LNCaP clone FGC (cell line): ENCODE measurements around the gene TMOD1.

Experiments
- DNase-seq: peaks from one replicate; pipeline ENCODE4 v3.0.0-alpha.2; 2011; ENCODE audit warnings: low read depth
- H3K4me3 ChIP-seq: 2 replicates; pipeline ENCODE4 v1.5.1; 2011; ENCODE audit warnings: mild to moderate bottlenecking, low read depth, low read length, control low read depth
- TF ChIP-seq, protein P1 (sequence below): IDR thresholded peaks from 2 replicates; pipeline ENCODE4 v1.5.1; 2012; ENCODE audit warnings: mild to moderate bottlenecking; ENCODE audit not compliant: control insufficient read depth, insufficient read depth; ENCODE audit errors: extremely low read depth

Gene TMOD1

DNA sequence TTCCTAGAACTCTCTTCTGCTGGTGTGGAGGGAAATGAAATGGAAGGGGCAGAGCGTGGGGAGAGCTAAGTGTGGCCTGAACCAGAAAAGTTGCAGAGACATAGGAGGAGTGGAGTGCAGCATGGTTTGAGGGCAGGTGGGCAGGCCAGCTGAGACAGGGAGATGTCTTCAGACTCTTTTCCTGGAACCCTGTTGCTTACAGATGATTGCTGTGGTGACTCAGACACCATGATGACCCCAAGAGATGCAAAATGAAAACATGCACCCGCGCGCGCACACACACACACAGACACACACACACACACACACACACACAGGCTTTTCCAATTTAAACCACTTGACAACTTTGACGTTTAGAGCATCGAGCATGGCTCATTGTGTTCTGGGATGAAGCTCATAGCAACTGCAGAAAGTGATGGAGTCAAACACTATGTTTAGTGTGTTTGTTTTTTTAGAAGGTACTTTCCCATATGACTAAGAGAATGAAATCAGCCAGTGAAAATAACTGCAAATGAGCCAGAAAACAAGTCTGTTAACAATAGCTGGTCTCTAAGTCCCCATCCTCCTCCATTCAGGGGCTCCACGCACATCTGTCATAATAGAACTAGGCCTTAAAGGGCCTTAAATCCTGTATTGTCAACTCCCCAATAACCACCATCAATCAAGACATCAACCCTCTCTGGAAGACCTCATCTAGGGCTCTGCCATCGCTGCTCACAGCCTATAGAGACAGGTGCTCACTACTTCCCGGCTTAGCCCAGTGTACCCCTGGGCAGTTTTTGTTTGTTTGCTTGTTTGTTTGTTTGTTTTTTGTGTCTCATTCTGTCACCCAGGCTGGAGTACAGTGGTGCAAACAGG, 9.6 kb downstream of the TMOD1 start:
- TF ChIP-seq, protein P1, sequence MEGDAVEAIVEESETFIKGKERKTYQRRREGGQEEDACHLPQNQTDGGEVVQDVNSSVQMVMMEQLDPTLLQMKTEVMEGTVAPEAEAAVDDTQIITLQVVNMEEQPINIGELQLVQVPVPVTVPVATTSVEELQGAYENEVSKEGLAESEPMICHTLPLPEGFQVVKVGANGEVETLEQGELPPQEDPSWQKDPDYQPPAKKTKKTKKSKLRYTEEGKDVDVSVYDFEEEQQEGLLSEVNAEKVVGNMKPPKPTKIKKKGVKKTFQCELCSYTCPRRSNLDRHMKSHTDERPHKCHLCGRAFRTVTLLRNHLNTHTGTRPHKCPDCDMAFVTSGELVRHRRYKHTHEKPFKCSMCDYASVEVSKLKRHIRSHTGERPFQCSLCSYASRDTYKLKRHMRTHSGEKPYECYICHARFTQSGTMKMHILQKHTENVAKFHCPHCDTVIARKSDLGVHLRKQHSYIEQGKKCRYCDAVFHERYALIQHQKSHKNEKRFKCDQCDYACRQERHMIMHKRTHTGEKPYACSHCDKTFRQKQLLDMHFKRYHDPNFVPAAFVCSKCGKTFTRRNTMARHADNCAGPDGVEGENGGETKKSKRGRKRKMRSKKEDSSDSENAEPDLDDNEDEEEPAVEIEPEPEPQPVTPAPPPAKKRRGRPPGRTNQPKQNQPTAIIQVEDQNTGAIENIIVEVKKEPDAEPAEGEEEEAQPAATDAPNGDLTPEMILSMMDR = no peak
- no peak for DNase-seq
- H3K4me3 ChIP-seq = no peak overlapping the region

DNA sequence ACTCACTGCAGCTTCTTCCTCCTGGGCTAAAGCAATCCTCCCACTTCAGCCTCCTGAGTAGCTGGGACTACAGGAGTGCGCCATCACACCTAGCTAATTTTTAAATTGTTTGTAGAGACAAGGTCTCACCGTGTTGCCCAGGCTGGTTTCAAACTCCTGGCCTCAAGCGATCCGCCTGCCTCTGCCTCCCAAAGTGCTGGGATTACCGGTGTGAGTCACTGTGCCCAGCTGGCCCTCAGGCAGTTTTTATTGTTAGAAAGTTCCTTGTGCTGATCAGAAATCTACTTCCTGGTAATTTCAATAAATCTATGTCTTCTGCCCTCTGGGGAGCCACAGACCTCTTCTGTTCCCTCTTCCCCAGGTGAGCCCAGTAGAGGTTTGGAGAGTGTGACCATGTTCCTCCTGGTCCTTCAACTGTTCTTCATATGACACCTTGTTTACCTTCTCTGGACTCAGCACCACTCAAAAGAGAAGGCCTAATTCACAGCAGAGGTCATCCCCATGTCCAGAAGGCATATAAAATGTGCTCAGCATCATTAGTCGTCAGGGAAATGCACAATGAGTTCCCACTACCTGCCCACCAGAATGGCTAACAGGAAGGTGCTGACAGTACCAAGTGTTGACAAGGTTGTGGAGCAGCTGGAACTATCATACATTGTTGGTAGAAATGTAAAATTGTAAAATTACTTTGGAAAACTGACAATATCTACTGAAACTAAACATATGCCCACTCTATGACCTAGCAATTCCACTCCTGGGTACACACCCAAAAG, 10.4 kb downstream of the TMOD1 start:
- no peak for DNase-seq
- TF ChIP-seq, protein P1 = no peak
- no peak overlapping the region for H3K4me3 ChIP-seq

DNA sequence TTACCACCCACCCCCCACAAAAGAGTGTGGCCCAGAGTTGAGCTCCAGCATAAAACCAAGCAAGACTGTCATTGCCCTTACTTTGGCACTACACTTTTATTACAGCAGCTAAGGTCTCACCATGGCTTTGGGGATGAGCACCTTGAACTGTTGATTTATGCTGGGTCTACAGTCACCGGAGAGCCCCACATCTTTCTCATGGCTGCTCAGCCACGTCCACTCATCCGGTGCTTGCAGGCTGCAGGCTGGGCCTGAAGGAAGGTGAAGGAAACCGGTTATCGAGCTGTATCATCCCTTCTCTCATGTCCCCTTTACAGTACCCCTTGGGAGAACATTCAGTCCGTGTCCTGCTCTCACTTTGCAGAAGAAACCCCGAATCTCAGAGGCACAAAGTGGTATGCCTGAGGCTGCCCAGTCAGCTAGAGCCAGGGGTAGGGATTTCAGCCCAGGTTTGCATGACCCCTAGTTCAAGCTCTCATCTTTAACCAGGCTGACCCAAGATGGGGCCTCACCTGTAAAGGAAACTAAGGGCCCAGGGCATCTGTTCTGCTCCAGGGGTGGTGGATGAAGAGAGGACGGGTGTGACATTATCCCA, 11.6 kb downstream of the TMOD1 start:
- no peak overlapping the region for H3K4me3 ChIP-seq
- TF ChIP-seq, protein P1 = no peak
- DNase-seq = no peak

DNA sequence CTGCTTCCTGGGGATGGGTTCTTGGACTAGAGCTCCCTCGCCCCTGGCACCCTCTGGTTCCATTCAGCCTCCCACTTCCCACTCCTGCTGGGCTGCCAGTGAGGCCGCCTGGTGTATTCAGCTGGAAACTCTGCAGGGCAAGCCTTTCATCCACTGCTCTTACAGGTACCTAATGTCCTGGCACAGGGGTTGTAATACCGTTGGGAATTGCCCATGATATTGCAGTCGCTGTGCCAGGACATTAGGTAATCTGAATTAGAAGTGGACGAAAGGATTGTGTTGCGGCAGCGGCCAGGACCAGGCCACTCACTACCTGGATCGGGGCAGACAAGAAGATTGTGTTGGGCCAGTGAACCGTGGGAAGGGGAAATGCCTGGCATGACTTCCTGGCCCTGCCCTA, 13.1 kb downstream of the TMOD1 start:
- DNase-seq = no peak
- TF ChIP-seq, protein P1 = no peak

DNA sequence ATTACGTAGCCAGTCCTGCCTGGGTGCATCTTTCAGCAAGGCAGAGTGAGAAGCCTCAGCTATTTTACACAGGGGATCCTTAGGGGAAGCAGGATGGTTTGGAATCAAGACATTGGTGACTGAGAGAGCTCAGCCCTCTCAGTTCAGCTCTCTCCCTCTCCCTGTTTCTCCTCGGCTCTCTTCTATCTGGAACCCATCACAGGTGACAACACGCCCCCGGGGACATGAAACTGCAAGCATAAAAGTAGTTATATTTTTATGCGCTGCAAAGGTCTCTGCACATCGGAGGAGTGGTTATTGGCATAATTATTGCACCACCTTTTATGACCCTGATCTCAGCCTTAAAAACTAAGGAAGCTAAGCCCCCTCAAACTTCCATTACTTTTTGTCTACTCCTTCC, 14.2 kb downstream of the TMOD1 start:
- DNase-seq = no peak
- TF ChIP-seq, protein P1 = no peak
- H3K4me3 ChIP-seq = no peak overlapping the region

More for the DNA sequence above, 13.1 kb downstream of the TMOD1 start:
- no peak overlapping the region for H3K4me3 ChIP-seq

DNA sequence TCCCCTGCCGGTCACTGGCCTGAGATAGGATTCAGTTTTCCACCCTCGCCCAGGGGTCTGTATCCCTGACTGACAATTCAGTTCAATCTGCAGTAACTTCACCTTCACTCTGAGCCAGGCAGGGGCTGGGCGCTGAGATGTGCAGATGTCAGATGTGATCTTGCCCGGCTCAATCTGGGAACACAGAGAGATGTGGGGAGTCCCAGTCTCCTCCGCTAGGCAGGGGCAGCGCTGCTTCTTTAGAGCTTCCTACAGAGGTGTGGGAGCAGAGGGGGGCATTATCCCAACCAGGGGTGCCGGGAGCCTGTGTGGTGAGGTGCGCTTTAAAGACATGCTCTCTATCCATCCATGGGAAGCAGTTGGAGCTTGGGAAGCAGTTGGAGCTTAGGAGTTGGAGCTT, 14.6 kb downstream of the TMOD1 start:
- no peak for DNase-seq
- TF ChIP-seq, protein P1 = no peak
- H3K4me3 ChIP-seq = no peak overlapping the region
